GM10266 (cell line): ENCODE results near the gene PDE2A.

ENCODE experiments used
- DNase-seq: peaks from one replicate; pipeline ENCODE4 v3.0.0; 2012; ENCODE audit errors: extremely low spot score
- CTCF ChIP-seq: IDR thresholded peaks from 2 replicates; pipeline ENCODE4 v1.5.1; 2012; ENCODE audit warnings: mild to moderate bottlenecking, low read depth; ENCODE audit not compliant: control insufficient read depth, insufficient read depth; ENCODE audit errors: missing control alignments

The PDE2A gene

GRCh38 chr11:72580642-72580950 is 93.6 kb downstream of the PDE2A start:
- DNase-seq, result no peak
- TF ChIP-seq CTCF, result no peak

GRCh38 chr11:72579816-72580641 is 94.2 kb downstream of the PDE2A start:
- no peak for DNase-seq
- TF ChIP-seq CTCF, result no peak

GRCh38 chr11:72578991-72579815 is 95.0 kb downstream of the PDE2A start:
- no peak for TF ChIP-seq CTCF
- no peak for DNase-seq

- TF ChIP-seq CTCF, result no peak
Measured at GRCh38 chr11:72578566-72578965, 95.7 kb downstream of the PDE2A start.

GRCh38 chr11:72578051-72578450 is 96.2 kb downstream of the PDE2A start:
- TF ChIP-seq CTCF, result no peak
- DNase-seq, result no peak

More at GRCh38 chr11:72578566-72578965, 95.7 kb downstream of the PDE2A start:
- DNase-seq, result no peak

GRCh38 chr11:72577271-72577721 is 96.9 kb downstream of the PDE2A start:
- DNase-seq, result no peak
- no peak for TF ChIP-seq CTCF

- DNase-seq, result peak; percentile 6
- no peak for TF ChIP-seq CTCF
Measured at GRCh38 chr11:72576661-72577060, 97.6 kb downstream of the PDE2A start.
